Ectodermal cell (in vitro differentiated cells): ENCODE data around the gene PCDHGA12.
"Not testable (repeated sequence)": the region's sequence is repeated elsewhere in the genome, so short reads cannot be mapped to it uniquely, and the experiment has no call there.

Experiments used
- H3K27ac ChIP-seq: 2 replicates; pipeline ENCODE4 v1.7.0; 2013; ENCODE audit warnings: mild to moderate bottlenecking, low read depth, low read length; ENCODE audit not compliant: insufficient read depth, poor library complexity, severe bottlenecking
- H3K27me3 ChIP-seq: 2 replicates; pipeline ENCODE4 v1.7.0; 2013; ENCODE audit warnings: mild to moderate bottlenecking, low read length; ENCODE audit not compliant: insufficient read depth, control insufficient read depth, poor library complexity, severe bottlenecking
- H3K36me3 ChIP-seq: one replicate; pipeline ENCODE4 v1.7.0; 2013; ENCODE audit warnings: low read length; ENCODE audit not compliant: control insufficient read depth, insufficient read depth
- H3K4me1 ChIP-seq: one replicate; pipeline ENCODE4 v1.7.0; 2013; ENCODE audit warnings: low read length; ENCODE audit not compliant: control insufficient read depth, insufficient read depth
- H3K4me3 ChIP-seq: 2 replicates; pipeline ENCODE4 v1.7.0; 2013; ENCODE audit warnings: low read depth, low read length, control low read depth; ENCODE audit not compliant: insufficient read depth
- H3K9me3 ChIP-seq: 2 replicates; pipeline ENCODE4 v1.7.0; 2013; ENCODE audit warnings: mild to moderate bottlenecking, low read length, moderate library complexity; ENCODE audit not compliant: control insufficient read depth
- WGBS, 2 experiments: methylation state at CpG; one replicate each; pipeline ENCODE4 v1.1.7; 2013; ENCODE audit warnings: missing lambda C conversion rate in 2 of 2; 5-methylcytosine and 5-hydroxymethylcytosine counted together

PCDHGA12 gene

DNA sequence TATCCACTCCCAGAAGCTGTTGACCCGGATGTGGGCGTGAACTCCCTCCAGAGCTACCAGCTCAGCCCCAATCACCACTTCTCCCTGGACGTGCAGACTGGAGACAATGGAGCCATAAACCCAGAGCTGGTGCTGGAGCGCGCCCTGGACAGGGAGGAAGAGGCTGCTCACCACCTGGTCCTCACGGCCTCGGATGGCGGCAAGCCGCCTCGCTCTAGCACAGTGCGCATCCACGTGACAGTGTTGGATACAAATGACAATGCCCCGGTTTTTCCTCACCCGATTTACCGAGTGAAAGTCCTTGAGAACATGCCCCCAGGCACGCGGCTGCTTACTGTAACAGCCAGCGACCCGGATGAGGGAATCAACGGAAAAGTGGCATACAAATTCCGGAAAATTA, 37.0 kb upstream of the PCDHGA12 start:
- Histone ChIP-seq H3K36me3 (peaks cover 12% of the 10 kb centered on the region), H3K27me3 (no peaks in the 10 kb centered on the region), H3K9me3 (peaks cover 4% of the 10 kb centered on the region), H3K4me1 (no peaks in the 10 kb centered on the region), H3K27ac (no peak overlapping the region), H3K4me3 (no peak overlapping the region)
- WGBS, 2 experiments, result 94 to 95% methylated on average over 21 of the region's 21 CpGs

DNA sequence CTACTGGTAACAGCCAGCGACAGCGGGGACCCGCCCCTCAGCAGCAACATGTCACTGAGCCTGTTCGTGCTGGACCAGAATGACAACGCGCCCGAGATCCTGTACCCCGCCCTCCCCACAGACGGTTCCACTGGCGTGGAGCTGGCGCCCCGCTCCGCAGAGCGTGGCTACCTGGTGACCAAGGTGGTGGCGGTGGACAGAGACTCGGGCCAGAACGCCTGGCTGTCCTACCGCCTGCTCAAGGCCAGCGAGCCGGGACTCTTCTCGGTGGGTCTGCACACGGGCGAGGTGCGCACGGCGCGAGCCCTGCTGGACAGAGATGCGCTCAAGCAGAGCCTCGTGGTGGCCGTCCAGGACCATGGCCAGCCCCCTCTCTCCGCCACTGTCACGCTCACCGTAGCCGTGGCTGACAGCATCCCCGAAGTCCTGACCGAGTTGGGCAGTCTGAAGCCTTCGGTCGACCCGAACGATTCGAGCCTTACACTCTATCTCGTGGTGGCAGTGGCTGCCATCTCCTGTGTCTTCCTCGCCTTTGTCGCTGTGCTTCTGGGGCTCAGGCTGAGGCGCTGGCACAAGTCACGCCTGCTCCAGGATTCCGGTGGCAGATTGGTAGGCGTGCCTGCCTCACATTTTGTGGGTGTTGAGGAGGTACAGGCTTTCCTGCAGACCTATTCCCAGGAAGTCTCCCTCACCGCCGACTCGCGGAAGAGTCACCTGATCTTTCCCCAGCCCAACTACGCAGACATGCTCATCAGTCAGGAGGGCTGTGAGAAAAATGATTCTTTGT, 35.7 kb upstream of the PCDHGA12 start:
- not testable (repeated sequence) for H3K9me3 ChIP-seq
- 96 to 97% methylated on average over 40 to 41 of the region's 53 CpGs for WGBS, 2 experiments

GRCh38 chr5:141397756-141398551, 32.4 kb upstream of the PCDHGA12 start, which contains the start of gene PCDHGB5:
TSS of gene PCDHGB5 (plus strand) at chr5:141397947. CDS start at chr5:141398128, 181 bp downstream.
- H3K4me1 ChIP-seq, H3K36me3 ChIP-seq, H3K4me3 ChIP-seq, H3K27ac ChIP-seq, H3K27me3 ChIP-seq, H3K9me3 ChIP-seq: not testable (repeated sequence)
- WGBS, 2 experiments, result 86 to 92% methylated on average over 19 to 20 of the region's 43 CpGs

More for the DNA sequence above, 35.7 kb upstream of the PCDHGA12 start:
- peaks cover 12% of the 10 kb centered on the region for H3K36me3 ChIP-seq
- not testable (repeated sequence) for H3K4me1 ChIP-seq, H3K27me3 ChIP-seq, H3K27ac ChIP-seq, H3K4me3 ChIP-seq

DNA sequence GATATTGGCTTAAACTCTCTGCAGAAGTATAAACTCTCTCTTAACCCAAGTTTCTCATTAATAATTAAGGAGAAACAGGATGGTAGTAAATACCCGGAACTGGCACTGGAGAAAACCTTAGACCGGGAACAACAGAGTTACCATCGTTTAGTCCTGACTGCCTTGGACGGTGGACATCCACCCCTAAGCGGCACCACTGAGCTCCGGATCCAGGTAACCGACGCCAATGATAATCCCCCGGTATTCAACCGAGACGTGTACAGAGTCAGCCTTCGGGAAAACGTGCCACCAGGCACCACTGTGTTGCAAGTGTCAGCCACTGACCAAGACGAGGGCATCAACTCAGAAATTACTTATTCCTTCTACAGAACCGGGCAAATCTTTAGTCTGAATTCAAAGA, 31.7 kb upstream of the PCDHGA12 start:
- 93 to 96% methylated on average over 15 of the region's 15 CpGs for WGBS, 2 experiments
- Histone ChIP-seq H3K36me3 (no peaks in the 10 kb centered on the region), H3K27me3 (no peaks in the 10 kb centered on the region), H3K4me3 (no peak overlapping the region), H3K9me3 (peaks cover 3% of the 10 kb centered on the region), H3K4me1 (no peaks in the 10 kb centered on the region), H3K27ac (no peak overlapping the region)

- H3K27ac ChIP-seq, result no peak overlapping the region
- no peaks in the 10 kb centered on the region for H3K36me3 ChIP-seq
- H3K4me3 ChIP-seq, result no peak overlapping the region
- H3K4me1 ChIP-seq, result no peaks in the 10 kb centered on the region
- H3K27me3 ChIP-seq, result no peaks in the 10 kb centered on the region
- peaks cover 3% of the 10 kb centered on the region for H3K9me3 ChIP-seq
- 97% methylated on average over 61 of the region's 61 CpGs for WGBS, 2 experiments
Measured at GRCh38 chr5:141399555-141400258, 30.6 kb upstream of the PCDHGA12 start.

DNA sequence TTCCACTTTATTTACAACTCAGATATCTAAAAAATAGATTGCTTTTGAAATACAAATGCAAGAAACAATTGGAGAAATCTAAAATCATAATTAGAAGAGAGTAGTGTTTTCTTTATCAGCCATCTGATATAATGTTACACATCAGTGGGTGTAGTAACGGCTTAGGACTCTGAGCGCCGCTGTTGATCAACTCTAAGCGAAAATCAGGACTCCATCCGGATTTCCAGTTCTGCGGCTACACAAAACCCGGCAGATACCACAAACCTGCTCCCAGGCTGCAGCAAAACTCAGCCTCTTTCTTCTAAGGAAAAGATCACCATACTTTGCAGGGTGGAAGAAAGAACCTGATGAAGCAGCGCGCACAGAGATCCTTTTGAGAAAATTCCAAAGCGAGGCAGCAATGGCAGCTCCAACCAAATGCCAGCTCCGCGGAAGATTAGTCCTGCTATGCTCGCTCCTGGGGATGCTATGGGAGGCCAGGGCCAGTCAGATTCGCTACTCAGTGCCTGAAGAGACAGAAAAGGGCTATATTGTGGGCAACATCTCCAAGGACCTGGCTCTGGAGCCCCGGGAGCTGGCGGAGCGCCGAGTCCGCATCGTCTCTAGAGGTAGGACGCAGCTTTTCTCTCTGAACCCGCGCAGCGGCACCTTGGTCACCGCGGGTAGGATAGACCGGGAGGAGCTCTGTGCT, 27.6 kb upstream of the PCDHGA12 start, which contains the start of gene PCDHGA9:
TSS of gene PCDHGA9 (plus strand) at position 226 of the 691 bp plus-strand sequence. CDS start at position 401, 175 bp downstream.
- Histone ChIP-seq H3K27me3 (no peaks in the 10 kb centered on the region), H3K36me3 (no peaks in the 10 kb centered on the region), H3K4me1 (no peaks in the 10 kb centered on the region), H3K9me3 (peaks cover 3% of the 10 kb centered on the region), H3K27ac (no peak within 1 kb of the TSS), H3K4me3 (no peak within 1 kb of the TSS)
- 95% methylated on average over 27 of the region's 27 CpGs for WGBS, 2 experiments

DNA sequence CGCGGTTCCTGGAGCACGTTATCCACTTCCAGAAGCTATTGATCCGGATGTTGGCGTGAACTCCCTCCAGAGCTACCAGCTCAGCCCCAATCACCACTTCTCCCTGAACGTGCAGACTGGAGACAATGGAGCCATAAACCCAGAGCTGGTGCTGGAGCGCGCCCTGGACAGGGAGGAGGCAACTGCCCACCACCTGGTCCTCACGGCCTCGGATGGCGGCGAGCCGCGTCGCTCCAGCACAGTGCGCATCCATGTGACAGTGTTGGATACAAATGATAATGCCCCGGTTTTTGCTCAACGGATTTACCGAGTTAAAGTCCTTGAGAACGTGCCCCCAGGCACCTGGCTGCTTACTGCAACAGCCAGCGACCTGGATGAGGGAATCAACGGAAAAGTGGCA, 26.9 kb upstream of the PCDHGA12 start:
- Histone ChIP-seq H3K36me3 (no peaks in the 10 kb centered on the region), H3K4me3 (no peak overlapping the region), H3K27ac (no peak overlapping the region), H3K27me3 (no peaks in the 10 kb centered on the region), H3K4me1 (no peaks in the 10 kb centered on the region), H3K9me3 (peaks cover 3% of the 10 kb centered on the region)
- 95 to 96% methylated on average over 22 of the region's 22 CpGs for WGBS, 2 experiments

GRCh38 chr5:141407790-141408505, 22.4 kb upstream of the PCDHGA12 start, which contains the start of gene PCDHGB6:
TSS of gene PCDHGB6 (plus strand) at chr5:141408021. CDS start at chr5:141408203, 182 bp downstream.
- peaks cover 13% of the 10 kb centered on the region for H3K36me3 ChIP-seq
- H3K27ac ChIP-seq, result peak within 1 kb of the TSS; percentile 79
- WGBS, 2 experiments, result 25 to 27% methylated on average over 50 to 51 of the region's 51 CpGs
- peak within 1 kb of the TSS; percentile 41 for H3K4me3 ChIP-seq
- H3K9me3 ChIP-seq, H3K4me1 ChIP-seq, H3K27me3 ChIP-seq: not testable (repeated sequence)

- Histone ChIP-seq H3K27me3 (no peaks in the 10 kb centered on the region), H3K36me3 (peaks cover 29% of the 10 kb centered on the region), H3K4me3 (peak overlapping the region; percentile 5), H3K4me1 (no peaks in the 10 kb centered on the region), H3K27ac (no peak overlapping the region), H3K9me3 (peaks cover 6% of the 10 kb centered on the region)
- WGBS, 2 experiments, result 97% methylated on average over 64 of the region's 64 CpGs
Measured at GRCh38 chr5:141409598-141410306, 20.6 kb upstream of the PCDHGA12 start.
